Measurements from ENCODE around the gene PABPC1L. TPM values are rescaled to one million over a fixed set of nuclear protein-coding genes. Genes with fewer than 3 reads are reported as not detected.

The PABPC1L gene
- total RNA-seq, 1 experiment from 2014 or later, result 102 TPM

- intact Hi-C loops (cut with micrococcal nuclease; ENCODE audit: unreplicated experiment) (no loop called here), in situ Hi-C loops (cut with HindIII; ENCODE audit: low pct_unique_long_range_greater_than_20kb, low sequenced_read_pairs) (no loop called here)
- H3K4me3 ChIP-seq (ENCODE audit: low read depth in 2 of 2, low read length in 2 of 2), result no peak overlapping the region
- peaks cover 3% of the 10 kb centered on the region; the same call in 1 of the 2 replicates for H3K36me3 ChIP-seq (ENCODE audit: control insufficient read depth, insufficient read depth, low read length)
- DNase-seq (ENCODE audit: low read depth, low spot score) (no peak), ATAC-seq (no peak)
- no peaks in the 10 kb centered on the region for H3K4me1 ChIP-seq (ENCODE audit: control insufficient read depth, insufficient read depth, low read length)
- H3K9me3 ChIP-seq (ENCODE audit: control insufficient read depth, insufficient read depth, low read depth, low read length), result no peaks in the 10 kb centered on the region
- CTCF ChIA-PET, result no interaction called here
- TF ChIP-seq TCF7L2 (IDR thresholded peaks at IDR 0.05; ENCODE audit: low read depth, low read length), result no peak
- TF ChIP-seq SIN3A (IDR thresholded peaks at IDR 0.05; ENCODE audit: borderline replicate concordance, insufficient read depth, low read depth, low read length), result no peak
- no peak for TF ChIP-seq REST (IDR thresholded peaks at IDR 0.05; ENCODE audit: insufficient read depth in 1 of 2, low read depth in 2 of 2, low read length in 1 of 2)
- no TSS peak for BruUV-seq (replicated peaks)
- POLR2A ChIA-PET, result no interaction called here
- no peaks in the 10 kb centered on the region for H3K27me3 ChIP-seq (ENCODE audit: control insufficient read depth, insufficient read depth, low read length)
- H3K27ac ChIP-seq (ENCODE audit: low read length), result no peak overlapping the region
These were observed 8.9 kb downstream of the PABPC1L start for GRCh38 chr20:44918761-44919160.

- intact Hi-C loops (cut with micrococcal nuclease; ENCODE audit: unreplicated experiment), result no loop called here
- BruUV-seq (replicated peaks), result no TSS peak
- Histone ChIP-seq H3K9me3 (ENCODE audit: control insufficient read depth, insufficient read depth, low read depth, low read length) (no peaks in the 10 kb centered on the region), H3K4me1 (ENCODE audit: control insufficient read depth, insufficient read depth, low read length) (no peaks in the 10 kb centered on the region), H3K4me3 (ENCODE audit: low read depth in 2 of 2, low read length in 2 of 2) (no peak overlapping the region), H3K27me3 (ENCODE audit: control insufficient read depth, insufficient read depth, low read length) (no peaks in the 10 kb centered on the region), H3K36me3 (ENCODE audit: control insufficient read depth, insufficient read depth, low read length) (no peaks in the 10 kb centered on the region), H3K27ac (ENCODE audit: low read length) (no peak overlapping the region)
- CTCF ChIA-PET, result no interaction called here
- POLR2A ChIA-PET, result no interaction called here
- TF ChIP-seq TCF7L2 (IDR thresholded peaks at IDR 0.05; ENCODE audit: low read depth, low read length) (no peak), SIN3A (IDR thresholded peaks at IDR 0.05; ENCODE audit: borderline replicate concordance, insufficient read depth, low read depth, low read length) (no peak), POLR2AphosphoS5 (IDR thresholded peaks at IDR 0.05; ENCODE audit: low read depth, low read length) (no peak), REST (IDR thresholded peaks at IDR 0.05; ENCODE audit: insufficient read depth in 1 of 2, low read depth in 2 of 2, low read length in 1 of 2) (no peak)
- TF ChIP-seq, protein P1, sequence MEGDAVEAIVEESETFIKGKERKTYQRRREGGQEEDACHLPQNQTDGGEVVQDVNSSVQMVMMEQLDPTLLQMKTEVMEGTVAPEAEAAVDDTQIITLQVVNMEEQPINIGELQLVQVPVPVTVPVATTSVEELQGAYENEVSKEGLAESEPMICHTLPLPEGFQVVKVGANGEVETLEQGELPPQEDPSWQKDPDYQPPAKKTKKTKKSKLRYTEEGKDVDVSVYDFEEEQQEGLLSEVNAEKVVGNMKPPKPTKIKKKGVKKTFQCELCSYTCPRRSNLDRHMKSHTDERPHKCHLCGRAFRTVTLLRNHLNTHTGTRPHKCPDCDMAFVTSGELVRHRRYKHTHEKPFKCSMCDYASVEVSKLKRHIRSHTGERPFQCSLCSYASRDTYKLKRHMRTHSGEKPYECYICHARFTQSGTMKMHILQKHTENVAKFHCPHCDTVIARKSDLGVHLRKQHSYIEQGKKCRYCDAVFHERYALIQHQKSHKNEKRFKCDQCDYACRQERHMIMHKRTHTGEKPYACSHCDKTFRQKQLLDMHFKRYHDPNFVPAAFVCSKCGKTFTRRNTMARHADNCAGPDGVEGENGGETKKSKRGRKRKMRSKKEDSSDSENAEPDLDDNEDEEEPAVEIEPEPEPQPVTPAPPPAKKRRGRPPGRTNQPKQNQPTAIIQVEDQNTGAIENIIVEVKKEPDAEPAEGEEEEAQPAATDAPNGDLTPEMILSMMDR (IDR thresholded peaks at IDR 0.05), result no peak
- in situ Hi-C loops (cut with HindIII; ENCODE audit: low pct_unique_long_range_greater_than_20kb, low sequenced_read_pairs), result no loop called here
- ATAC-seq, result no peak
- no peak for DNase-seq (ENCODE audit: low read depth, low spot score)
These were observed 11.6 kb downstream of the PABPC1L start for GRCh38 chr20:44921447-44921846.

Data from Panc1 (cell line).